Heart left ventricle (tissue), 13 donors: Measurements from ENCODE around the gene CDH11.

Experiments
- POLR2A ChIP-seq, 2 donors: fragments of 450-650 bp; IDR thresholded peaks; one replicate each; pipeline ENCODE4 v1.6.1; 2017; ENCODE audit warnings: antibody characterized with exemption in 2 of 2, mild to moderate bottlenecking in 2 of 2, moderate library complexity in 2 of 2
- TF ChIP-seq, protein P1 (sequence below), 12 donors: fragments of 200-600 bp; sonication (generic) in 4 of 12; IDR thresholded peaks; one replicate each; pipeline versions ENCODE4 v1.5.0 to v1.8.0; 2018 to 2022; ENCODE audit warnings: antibody characterized with exemption in 12 of 12, mild to moderate bottlenecking in 5 of 12
- donor health status: ischemic (EF 13 %, LVEDD 7.1; RV severe dilation, severe dysfunction).
- donor health status: DM: no; HTN: yes; CAD: no.
- donor health status: DM: no; HTN: no; CAD: no.
- donor health status: ischemic (EF 25% LVEDD 6.9; RV normal size, moderate dysfunction).
- donor health status: ischemic (EF 25% LVEDD 5.7; RV mildly dilated, moderate dysfunction).
- donor health status: ischemic (EF 35%, LVEDD 5.7; RV mildly dilated, moderate dysfunction).
- donor health status: nonischemic (EF 11% LVEDD 7.7; RV severe dilation, severe dysfunction).
- donor health status: DM: yes; HTN: yes; CAD: no.
- donor health status: PGD.
- donor health status: ischemic (EF 29% LVEDD 5.4; RV normal size, mild dysfunction).
- donor health status: nonischemic (EF 23%, LVEDD 6.1; RV moderate dilation, normal function).

DNA sequence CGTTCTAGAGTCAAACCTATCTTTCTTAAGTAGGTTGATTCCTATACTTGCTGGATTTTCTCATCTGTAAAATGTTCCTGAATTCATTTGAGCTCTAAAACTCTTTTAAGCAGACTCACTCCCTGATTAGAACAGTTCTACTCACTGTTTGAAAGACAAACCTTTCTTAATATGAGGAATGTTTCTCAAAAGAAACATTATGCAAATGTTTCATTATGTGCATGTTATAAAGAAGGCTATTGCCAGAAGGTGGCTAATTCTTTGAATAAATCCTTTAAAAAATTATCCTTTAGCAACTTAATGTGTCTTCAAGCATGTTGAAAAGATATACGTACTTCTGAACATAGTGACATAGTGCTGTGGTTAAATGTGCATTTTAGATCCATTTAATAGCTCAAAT is 124.1 kb downstream of the CDH11 start:
- TF ChIP-seq, protein P1, sequence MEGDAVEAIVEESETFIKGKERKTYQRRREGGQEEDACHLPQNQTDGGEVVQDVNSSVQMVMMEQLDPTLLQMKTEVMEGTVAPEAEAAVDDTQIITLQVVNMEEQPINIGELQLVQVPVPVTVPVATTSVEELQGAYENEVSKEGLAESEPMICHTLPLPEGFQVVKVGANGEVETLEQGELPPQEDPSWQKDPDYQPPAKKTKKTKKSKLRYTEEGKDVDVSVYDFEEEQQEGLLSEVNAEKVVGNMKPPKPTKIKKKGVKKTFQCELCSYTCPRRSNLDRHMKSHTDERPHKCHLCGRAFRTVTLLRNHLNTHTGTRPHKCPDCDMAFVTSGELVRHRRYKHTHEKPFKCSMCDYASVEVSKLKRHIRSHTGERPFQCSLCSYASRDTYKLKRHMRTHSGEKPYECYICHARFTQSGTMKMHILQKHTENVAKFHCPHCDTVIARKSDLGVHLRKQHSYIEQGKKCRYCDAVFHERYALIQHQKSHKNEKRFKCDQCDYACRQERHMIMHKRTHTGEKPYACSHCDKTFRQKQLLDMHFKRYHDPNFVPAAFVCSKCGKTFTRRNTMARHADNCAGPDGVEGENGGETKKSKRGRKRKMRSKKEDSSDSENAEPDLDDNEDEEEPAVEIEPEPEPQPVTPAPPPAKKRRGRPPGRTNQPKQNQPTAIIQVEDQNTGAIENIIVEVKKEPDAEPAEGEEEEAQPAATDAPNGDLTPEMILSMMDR (IDR thresholded peaks at IDR 0.05) = no peak
- TF ChIP-seq POLR2A (IDR thresholded peaks at IDR 0.05) = no peak
